ENCODE measurements around the gene AGPS. TPM values are rescaled to one million over a fixed set of nuclear protein-coding genes. Genes with fewer than 3 reads are reported as not detected.

Gene AGPS
- total and polyA plus RNA-seq, 9 of the 15 experiments (the other 6 are each of a cell fraction or from before 2014, with no cell fraction given) = 15.5 to 211 (median 63.1) TPM

GRCh38 chr2:177549171-177549570 is 156.6 kb downstream of the AGPS start (continued):
- TF ChIP-seq JUND (IDR thresholded peaks at IDR 0.05; ENCODE audit: borderline replicate concordance, low read depth, low read length) = no peak
- no peak for TF ChIP-seq JUND (tag; IDR thresholded peaks at IDR 0.05; ENCODE audit: borderline replicate concordance, low read depth, low read length)
- no peak for TF ChIP-seq GATAD2B (IDR thresholded peaks at IDR 0.05; ENCODE audit: borderline replicate concordance)
- TF ChIP-seq THAP12 (CRISPR knock-in tag; IDR thresholded peaks at IDR 0.05) = no peak
- peak; percentile 62; the same call in 1 of the 2 replicates for TF ChIP-seq DDX20 (tag; IDR thresholded peaks at IDR 0.05; ENCODE audit: low read depth)
- TF ChIP-seq MLX (CRISPR knock-in tag; conservative IDR thresholded peaks at IDR 0.05) = 0 out of 4 replicates have a peak, but pooled peaks of 1 of the 2 experiments have one; percentile 48
- 0 out of 2 replicates have a peak, but pooled peaks have one; percentile 21 for TF ChIP-seq CXXC5 (CRISPR knock-in tag; IDR thresholded peaks at IDR 0.05)
- no peak for TF ChIP-seq ARID2 (IDR thresholded peaks at IDR 0.05)
- TF ChIP-seq TEAD1 (CRISPR knock-in tag; IDR thresholded peaks at IDR 0.05) = 0 out of 4 replicates have a peak, but pooled peaks of 1 of the 2 experiments have one; percentile 39
- no peak for TF ChIP-seq ARID3A (IDR thresholded peaks at IDR 0.05; ENCODE audit: borderline replicate concordance, low read depth, low read length)
- TF ChIP-seq EGR1 (conservative IDR thresholded peaks at IDR 0.05) = no peak
- no peak for TF ChIP-seq BCOR (IDR thresholded peaks at IDR 0.05)
